ENCODE data around the gene EDRF1.
"Not testable (repeated sequence)": the region's sequence is repeated elsewhere in the genome, so short reads cannot be mapped to it uniquely, and the experiment has no call there.

The EDRF1 gene

DNA sequence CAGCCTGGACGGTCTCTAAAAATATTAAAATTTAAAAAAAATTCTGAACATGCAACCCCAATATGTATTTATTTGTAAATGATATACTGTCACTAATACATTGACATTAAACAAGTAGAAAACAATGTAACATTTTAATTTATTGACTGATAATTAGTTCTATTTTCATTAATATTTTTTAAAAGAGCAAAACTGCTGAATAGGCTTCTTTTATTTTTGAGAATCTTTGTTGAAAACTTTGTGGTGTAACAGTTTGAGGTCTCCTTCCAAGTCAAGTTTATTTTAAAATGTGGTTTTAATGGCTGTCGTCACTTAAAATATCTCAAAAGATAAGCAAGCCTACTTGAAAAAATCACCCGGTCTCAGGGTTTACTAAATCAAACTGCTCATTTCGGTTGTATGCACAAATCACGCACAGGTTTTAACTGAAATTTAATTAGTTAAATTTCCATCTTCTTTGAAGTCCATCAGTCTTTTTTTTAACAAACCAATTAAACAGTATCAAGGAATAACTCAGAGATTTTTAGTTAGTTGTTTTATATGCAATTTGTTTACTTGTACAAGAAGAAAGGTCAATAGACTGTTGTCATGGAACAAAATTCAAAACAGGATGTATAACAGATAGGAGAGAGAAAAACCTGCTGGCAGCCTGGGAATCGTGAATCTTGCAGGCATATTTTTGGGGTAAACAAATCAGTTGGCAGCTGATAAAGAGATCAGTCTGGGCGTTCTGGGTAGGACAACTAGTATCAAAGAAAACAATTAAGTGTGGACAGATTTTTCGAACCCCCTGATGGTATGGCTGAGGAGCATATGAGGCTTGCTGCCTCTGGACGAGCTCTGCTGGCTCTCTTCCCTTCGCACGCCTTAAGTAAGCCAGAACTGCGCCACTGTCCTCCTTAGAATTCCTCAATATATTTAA, 9.7 kb upstream of the EDRF1 start:
- no peak for DNase-seq

DNA sequence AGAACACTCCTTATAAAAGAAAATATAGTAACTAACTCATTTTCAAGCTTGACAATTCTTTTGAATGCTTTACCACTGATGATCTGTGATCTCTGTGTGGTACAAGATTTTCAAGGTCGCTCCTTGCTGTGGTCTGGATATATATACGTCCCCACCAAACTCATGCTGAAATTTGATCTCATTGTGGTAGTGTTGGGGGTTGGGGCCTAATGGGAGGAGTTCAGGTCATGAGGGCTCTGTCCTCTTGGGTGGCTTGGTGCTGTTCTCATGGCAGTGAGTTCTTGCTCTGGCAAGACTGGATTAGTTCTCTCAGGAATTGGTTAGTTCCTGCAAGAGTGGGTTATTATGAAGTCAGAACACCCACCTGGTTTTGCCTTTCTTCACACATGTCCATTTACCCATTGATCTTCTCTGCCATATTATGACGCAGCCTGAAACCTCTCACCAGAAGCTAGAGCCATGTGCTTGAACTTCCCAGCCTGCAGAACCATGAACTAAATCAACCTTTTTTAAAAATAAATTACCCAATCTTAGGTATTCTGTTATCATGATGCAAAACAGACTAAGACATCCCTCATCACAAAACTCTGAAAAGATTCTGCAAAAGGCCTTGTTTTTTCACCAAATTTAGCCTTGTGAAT, 8.3 kb upstream of the EDRF1 start:
- DNase-seq, result no peak

DNA sequence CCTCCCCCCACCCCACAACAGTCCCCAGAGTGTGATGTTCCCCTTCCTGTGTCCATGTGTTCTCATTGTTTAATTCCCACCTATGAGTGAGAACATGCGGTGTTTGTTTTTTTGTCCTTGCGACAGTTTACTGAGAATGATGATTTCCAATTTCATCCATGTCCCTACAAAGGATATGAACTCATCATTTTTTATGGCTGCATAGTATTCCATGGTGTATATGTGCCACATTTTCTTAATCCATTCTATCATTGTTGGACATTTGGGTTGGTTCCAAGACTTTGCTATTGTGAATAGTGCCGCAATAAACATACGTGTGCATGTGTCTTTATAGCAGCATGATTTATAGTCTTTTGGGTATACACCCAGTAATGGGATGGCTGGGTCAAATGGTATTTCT, 4.8 kb upstream of the EDRF1 start:
- not testable (repeated sequence) for DNase-seq

DNA sequence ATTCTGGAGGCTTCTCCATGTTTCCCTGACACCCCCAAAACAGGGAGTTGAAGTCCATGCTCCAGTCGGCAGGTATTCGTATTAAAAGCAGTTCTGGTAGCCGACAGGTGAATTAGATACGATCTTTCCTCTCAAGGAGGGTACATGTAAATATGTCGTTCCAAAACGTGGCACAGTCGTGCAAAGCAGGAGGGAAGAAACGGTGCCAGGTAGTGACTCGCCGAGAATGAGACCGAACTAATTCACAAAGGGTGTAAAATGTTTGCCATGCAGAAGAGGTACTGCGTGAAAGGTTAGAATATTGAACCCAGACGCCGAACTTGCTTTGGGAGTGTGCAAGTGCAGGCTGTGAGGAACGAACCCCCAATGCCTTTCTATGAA, 483 bp downstream of the EDRF1 start:
- no peak for DNase-seq

DNA sequence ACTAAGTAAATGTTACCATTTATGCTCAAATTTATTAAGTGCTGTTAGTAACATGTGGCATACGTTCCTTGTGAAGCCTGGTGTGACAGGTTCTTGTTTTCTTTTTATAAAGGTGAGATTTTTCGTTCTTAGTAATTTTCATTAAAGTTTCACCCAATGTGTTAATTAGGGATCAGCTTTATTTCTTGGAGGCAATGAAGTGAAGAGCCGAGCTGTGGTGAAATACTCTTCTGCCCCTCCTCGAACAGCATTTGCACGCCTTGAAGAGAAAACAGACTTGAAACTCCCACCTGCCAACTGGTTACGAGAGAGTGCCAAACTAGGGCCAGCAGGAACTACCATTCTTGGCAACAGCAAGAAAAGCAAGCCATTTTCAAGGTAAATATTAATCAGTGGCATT, 1.5 kb downstream of the EDRF1 start:
- no peak for DNase-seq

DNA sequence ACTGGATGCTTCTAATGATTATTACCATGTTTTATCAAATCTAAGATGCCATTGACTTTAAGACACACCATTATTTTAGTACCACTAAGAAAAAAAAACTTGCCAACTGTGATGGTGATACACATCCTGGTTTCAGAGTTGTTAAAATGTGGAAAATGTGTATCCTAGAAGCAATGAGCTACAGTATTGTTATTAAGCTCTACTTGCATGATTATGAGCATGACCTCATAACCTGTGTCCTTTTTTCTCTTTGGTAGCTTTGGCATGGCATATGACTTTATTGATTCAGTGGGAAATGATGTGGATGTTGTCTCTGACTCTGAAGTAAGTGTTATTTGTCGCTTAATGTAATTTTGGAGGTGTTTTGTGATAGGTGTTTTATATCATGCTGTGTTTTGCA, 3.3 kb downstream of the EDRF1 start:
- DNase-seq, result no peak

DNA sequence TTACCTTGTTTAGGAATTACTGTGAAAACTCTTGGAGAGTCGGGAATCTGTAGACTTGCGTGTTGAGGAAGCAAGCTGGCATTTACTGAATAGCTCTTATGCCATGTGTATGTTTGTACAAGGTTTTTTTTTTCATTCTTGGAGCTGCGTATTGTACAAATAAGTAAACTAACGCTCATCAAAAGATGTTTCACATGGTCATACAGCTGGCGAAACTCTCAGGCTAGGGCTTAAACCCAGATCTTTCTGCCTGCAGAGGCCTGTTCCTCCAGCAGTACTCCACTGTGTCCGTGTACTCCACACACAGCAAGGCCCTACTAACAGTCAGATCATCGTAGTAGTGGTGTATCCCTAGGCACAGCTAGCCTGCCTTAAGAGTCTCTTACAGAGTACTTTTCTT, 7.4 kb downstream of the EDRF1 start:
- DNase-seq, result no peak

DNA sequence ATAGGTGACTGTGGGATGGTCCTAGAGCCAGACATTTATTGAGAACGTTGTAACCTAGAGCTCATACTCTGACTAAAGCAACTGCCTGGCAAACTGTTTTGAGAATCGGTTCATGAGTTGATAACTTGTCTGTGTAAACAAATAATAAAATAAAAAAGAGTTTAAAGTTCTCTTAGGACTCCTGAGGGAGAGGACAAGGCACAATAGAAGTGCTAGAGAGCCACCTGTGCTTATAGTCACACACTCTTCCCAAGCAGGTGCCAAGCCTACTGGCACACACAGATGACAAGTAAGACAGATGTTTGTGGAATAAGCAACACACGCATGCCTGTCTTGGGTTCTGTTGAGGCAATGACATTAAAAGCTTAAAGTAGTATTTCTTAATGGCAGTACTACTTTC, 7.9 kb downstream of the EDRF1 start:
- no peak for DNase-seq

DNA sequence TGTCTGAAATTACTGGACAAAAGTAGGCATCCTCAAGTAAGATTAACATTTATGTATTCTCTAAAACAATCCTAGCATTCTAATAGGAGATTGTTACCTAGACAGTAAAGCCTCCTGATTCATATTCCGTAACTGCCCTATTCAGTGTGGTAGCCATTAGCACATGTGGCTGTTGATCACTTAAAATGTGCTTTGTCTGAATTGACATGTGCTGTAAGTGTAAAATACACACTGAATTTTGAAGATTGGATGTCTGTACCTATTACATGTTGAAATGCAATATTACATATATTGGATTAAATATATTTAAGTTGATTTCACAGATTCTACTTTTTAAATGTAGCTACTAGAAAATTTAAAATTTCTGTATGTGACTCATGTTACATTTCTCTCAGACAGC, 14.6 kb downstream of the EDRF1 start:
- DNase-seq, result no peak

DNA sequence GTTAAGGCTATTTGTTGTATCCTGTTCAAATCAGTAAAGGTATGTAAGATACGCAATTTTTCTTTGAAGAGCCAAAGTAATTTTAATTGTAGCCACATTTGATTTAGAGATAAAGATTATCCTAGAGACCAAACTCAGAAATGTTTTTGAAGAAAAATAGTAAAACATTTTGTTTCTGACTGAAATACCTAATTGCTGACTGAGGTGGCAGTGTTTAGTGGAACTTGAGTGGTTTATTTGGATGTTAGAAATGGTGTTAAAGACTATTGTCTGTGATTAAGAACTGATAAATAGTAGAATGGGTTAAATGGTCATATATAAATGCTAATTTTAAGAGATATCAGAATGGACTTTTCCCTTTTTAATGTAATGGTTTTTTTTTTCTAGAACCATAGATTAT, 15.3 kb downstream of the EDRF1 start:
- DNase-seq, result no peak

DNA sequence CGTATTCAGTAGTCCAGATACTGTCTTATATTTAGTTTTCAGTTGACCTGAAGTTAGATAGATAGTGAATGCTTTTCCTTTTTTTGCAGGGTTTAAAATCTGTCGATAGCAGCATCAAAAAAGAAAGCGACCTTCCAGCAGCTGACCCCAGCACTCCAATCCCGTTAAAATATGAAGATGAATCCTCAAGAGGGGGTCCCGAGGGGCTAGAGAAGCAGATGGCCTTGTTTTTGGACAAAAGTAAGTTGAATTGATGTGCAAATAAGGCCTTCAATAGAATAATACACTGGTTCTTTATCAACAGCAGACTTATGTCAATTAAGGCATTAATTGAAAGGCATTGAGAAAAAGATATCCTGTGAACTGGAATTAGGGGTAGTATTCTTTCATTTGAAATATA, 18.7 kb downstream of the EDRF1 start:
- no peak for DNase-seq

DNA sequence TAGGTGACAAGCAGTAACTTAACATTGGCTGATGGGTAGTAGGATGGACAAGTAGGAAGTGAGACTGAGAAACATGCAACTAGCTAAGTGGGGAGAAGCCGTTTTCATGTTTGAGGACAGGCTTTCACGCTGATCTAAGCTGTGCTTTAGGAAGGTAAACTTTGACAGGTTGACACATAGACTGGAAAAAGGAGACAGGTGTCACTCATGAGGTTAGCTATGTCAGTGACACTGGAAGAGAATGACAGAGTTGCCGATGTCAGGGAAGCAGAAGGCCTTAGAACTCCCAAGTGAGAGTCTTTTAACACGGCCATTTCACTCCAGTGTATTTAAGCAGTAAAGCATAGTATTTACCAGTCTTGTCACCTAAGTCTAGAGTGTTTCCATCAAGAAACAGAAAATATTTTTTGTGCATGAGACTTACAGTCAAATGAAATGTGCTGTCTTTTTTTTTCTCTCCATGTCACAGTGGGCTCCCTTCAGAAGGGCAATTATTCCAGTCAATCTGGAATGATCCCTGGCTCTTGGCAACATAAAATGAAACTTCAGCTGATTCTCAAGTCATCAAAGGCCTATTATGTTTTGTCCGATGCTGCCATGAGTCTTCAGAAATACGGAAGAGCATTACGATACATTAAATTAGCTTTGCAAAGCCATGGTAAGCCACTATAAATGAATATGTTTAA, 20.6 kb downstream of the EDRF1 start:
- DNase-seq, result no peak

DNA sequence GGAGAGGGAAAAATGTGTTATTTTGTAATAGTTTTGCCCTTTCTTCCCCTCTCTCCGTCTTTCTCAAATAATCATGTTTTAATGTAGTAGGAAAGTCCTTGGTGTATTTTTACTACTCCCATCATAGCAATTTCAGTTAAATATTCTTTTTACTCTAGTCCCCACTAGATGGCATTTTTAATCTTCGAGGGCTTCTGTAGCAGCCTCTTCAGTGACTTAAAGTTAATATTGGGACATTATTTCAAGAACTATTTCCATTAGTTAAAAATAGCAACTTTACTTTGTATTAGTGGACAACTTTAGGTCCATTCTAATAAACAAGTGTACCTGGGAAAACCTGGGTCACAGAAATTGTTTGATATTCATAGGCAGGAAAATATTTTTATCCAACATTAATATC, 23.0 kb downstream of the EDRF1 start:
- DNase-seq, result no peak

DNA sequence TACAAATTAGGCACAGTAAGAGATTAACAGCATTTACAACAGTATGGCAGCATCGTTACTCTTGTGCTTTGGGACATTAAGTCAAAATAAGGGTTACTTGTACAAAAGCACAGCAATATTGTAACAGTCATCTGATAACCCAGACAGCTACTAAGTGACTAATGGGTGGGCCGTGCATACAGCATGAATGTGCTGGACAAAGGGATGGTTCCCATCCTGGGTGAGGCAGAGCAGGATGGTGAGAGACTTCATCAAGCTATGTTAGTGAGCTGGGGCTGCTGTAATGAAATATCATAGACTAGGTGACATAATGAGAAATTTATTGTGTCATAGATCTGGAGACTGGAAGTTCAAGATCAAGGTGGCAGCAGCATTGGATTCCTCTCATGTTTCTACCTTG, 25.4 kb downstream of the EDRF1 start:
- no peak for DNase-seq

DNA sequence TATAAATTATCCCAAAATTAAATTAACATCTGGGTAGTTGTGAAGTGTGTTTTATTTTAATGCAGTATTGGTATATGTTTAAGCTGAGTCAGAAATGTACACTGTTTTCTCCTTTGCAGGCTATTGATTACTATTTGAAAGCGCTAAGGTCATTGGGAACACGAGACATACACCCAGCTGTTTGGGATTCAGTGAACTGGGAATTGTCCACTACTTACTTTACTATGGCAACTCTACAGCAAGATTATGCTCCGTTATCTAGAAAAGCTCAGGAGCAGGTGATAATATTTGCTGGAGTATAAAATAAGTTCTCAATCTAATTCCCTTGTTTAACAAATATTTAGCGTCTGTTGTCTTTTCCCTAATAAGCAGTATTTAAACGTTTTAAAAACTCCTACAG, 27.9 kb downstream of the EDRF1 start:
- DNase-seq, result no peak

DNA sequence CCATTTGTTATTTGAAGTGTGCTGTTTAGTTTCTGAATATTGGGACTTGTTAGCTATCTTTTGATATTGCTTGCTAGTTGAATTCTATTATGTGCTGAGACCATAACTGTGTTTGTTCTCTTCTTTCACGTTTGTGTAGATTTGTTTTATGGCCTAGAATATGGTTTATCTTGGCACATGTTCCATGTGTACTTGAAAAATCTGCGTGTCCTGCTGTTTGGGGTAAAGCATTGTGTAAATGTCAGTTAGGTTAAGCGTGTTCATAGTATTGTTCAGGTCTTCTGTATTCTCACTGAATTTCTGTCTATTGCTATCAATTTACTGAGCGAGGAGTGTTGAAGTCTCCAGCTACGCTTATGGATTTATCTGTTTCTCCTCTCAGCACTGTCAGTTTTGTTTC, 36.7 kb downstream of the EDRF1 start:
- no peak for DNase-seq

DNA sequence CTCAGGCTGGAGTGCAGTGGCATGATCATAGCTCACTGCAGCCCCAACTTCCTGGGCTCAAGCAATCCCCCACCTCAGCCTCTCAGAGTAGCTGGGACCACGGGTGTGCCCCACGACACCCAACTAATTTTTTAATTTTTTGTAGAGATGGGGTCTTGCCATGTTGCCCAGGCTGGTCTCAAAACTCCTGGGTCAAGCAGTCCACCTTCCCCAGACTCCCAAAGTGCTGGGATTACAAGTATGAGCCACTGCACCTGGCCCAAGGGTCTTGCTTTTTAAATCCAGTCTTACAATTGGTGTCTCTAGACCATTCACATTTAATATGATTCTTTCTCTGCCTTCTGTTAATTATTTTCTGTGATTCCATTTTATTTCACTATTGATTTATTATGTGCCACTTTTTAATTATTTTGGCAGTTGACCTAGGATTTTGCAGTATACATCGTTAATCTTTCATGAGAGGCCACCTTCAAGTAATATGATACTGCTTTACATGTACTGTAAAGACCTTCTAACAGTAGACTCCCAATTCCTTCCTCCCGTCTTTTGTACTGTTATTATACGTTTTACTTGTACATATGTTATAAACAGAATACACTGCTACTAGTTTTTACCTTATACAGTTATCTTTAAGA, 37.5 kb downstream of the EDRF1 start:
- no peak for DNase-seq

DNA sequence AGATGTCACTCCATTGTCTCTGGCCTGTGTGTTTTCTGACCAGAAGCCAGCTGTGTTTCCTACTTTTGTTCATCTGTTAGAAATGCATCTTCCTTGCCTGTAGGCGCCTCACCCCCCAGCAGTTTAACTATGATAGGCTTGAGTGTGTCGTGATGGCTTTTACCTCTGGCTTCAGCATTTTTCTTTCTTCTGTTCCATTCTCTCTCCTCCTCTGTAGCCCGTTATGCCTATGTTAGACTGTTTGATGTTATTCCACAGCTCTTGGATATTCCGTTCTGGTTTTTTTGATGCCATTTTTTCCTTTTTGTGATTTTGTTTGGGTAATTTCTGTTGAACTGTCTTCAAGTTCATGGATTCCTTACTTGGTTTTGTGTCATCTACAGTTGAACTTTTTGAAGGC, 38.2 kb downstream of the EDRF1 start:
- DNase-seq, result no peak

DNA sequence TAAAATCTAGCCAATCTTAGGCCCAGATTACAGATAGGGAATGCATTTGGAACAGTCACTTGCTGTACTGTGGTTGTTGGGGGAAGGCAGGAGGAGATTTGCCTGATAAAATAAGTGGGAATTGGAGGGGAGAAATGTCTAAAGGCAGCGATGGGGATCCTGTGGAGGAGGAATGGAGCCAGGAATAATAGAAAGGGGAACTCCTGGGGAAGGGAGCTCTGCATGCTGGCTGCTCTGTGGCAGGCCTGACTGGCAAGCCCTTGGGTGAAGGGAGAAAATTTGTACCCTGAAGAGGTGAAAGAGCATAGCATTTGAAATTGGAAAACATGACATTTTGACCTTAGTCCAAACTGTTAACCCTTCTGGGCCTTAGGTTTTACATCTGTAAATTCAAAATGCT, 42.5 kb downstream of the EDRF1 start:
- DNase-seq, result no peak

DNA sequence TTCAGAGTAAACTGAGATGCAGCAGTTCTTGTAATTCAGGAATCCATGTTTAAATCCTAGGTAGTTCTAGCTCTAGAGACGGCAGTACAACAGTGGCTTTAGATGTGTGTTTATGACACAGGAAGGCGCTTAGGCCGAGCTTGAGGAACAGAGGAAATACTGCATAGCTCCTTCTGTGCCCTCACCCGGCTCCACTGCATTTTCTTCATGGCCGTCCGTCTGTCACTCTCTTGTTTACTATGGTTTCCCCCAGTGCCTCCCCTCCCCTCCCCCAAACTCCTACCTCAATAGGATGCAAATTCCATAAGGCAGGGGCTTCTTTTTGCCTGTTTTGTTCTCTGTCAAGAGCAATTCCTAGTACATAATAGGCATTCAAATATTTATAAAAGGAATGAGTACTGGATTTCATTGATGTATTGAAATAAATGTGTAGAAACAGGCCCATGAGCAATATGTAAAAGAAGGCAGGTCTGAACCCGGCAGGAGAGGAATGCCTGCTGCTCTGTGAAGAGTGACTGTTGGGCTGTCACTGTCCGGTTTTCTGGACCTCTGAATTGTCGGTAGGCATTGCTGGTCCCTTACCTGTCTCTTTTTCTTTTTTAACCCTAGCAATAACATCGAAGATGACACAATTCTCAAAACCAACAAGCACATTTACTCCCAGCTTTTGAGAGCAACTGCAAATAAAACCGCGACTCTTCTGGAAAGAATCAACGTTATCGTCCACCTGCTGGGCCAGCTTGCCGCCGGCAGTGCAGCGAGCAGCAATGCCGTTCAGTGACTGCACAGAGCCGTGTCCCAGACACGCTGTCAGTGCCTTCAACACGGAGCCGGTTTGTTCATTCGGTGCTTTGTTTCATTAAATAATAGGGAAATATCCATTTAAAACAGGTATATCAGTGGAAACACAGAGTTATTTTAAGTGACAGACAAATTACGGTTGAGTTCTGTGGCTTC, 43.5 kb downstream of the EDRF1 start:
- DNase-seq, result no peak

DNA sequence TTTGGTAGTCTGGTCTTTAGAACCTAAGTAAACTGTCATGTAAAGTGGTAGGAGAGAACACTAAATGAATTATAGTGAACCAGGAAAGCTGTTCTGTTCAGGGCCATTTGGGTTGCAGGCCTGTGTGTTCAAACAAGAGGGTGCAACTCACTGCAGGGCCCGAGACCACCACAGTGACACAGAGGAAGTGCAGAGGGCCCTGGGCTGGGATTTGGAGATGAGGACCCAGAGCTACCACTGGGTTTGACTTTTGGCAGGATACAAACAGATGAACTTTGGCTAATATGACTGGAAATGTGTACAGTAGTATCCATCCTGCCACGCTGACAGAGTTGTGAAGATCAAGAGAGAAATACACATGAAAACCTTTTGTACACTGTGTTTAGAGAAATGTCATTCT, 46.3 kb downstream of the EDRF1 start:
- no peak for DNase-seq

DNA sequence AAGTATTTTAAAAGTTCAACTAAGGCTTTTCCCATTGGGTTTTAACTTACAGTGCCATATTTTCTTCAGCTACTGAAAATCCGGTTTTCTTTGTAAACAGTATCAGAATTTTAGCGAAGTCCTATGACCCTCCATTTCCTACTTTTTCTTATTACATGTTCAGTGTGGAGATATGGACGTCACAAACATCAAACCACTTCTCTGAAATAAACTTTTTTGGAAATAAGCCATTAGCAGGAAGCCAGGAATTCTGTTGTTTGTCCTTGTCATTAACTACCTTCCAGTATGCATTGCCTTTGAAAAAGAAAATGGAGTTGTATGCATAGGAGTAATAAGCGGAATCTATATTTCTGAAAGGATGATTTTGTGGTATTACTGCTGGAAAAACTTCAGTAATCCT, 47.0 kb downstream of the EDRF1 start:
- no peak for DNase-seq

Measured in bone marrow (tissue), 2 donors.